GM18502 (cell line): ENCODE results near the gene LRRC18.

ENCODE experiments used
- ATAC-seq: cut with Tn5 transposase; IDR thresholded peaks from one replicate; pipeline ENCODE4 v1.9.1; 2021; ENCODE audit warnings: mild to moderate bottlenecking; ENCODE audit not compliant: unreplicated experiment, poor library complexity

LRRC18 gene

GRCh38 chr10:48884179-48885045 is 55.2 kb downstream of the LRRC18 start:
- ATAC-seq = no peak

DNA sequence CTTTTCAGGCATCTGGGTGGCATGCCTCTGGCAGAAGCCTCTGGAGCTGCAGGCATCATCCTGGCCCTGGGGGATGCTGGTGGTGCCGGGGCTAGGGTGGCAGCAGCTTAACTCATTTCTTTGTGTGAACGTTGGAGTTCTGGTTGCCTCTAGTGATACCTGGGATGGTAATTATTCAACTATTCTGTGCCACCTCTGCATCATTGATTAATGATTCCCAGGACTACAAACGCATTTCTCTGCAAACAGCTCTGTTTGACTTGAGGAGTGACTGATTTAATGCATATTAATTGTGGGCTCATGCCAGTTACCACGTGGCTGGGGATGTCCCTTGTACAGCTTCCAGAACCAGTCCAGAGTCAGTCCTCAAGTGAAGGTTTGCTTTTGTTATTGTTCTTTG is 55.9 kb downstream of the LRRC18 start:
- ATAC-seq = no peak

- ATAC-seq = no peak
These were observed 56.8 kb downstream of the LRRC18 start for GRCh38 chr10:48882881-48883280.

DNA sequence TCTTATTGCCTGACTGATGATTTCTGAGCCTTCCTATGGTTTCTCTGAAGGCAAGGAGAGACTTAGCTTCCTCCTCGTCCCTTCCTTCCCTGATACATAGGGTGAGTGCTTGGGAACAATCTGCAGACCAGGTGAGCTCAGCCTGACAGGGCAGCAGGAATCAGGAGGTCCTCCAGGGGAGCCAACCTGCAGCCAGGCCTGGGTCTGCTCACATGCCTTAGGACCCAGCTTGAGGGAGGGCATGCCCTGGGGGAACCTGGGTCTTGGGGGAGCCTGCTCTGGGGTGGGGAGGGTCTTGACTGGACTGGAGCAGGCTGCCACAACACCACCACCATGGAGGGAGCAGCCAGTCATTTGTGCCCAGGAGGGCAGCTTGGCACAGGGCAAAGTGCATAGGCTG is 57.7 kb downstream of the LRRC18 start:
- ATAC-seq = no peak

DNA sequence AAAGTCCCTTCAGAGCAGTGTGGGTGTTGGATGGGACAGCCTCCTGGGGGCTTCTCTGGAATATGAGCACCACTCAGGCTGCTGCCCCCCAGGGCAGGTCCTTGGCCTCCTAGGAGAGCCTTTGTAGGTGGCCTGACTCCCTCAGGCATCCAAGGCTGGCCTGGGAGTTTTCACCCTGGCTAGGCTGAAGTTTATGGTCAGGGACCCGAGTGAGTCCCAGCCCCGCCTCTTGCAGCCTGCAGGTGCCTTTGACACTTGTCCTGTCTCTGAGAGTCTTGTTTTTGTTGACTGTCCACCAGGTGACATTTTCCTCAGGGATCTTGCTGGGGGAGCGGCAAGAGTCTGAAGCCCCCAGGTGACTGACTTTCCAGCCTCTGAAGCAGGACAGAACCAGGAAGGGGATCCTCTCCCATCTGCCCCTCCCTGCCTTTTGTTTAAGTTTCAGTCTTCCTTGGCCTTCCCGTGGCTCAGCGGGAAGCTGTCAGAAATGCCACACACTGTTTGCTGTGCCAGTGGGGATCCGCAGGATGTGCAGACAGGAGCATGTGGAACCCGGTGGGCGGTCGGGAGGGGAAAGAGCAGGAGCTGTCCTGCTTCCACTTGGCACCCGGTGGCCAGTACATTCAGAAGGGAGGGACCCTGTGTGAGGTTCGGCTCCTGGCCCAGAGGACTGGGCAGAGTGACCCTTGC is 59.5 kb downstream of the LRRC18 start:
- no peak for ATAC-seq

DNA sequence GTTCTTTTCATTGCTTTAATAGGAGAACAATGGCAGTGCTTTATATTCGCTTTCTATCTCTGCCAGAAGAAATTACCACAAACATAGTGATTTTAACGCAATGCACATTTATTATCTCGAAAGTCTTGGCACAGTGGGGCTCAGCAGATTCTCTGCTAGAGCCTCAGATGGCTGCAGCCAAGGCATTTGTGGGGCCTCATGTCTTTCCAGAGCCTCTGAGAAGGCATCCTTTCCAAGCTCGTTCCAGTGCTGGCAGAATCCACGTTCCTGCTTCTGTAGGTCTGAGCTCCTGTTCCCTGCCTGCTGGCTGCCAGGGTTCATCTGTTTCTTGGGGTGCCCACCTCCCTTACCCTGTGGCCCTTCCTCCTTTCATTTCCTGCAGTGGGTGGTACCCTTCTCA is 60.2 kb downstream of the LRRC18 start:
- no peak for ATAC-seq

- no peak for ATAC-seq
These were observed 61.5 kb downstream of the LRRC18 start for GRCh38 chr10:48878091-48878490.

GRCh38 chr10:48872234-48872633 is 67.4 kb downstream of the LRRC18 start:
- no peak for ATAC-seq
